Limb (tissue), 2 donors: ENCODE results near the gene ARSG.
A peak's percentile ranks its signal among the peaks of the same experiment; 100 is the strongest.
"Not testable (repeated sequence)": the region's sequence is repeated elsewhere in the genome, so short reads cannot be mapped to it uniquely, and the experiment has no call there.

Source experiments
- DNase-seq, 2 donors: peaks; one replicate each; pipeline ENCODE4 v3.0.0-alpha.2; 2016; ENCODE audit errors: extremely low spot score in 2 of 2

ARSG gene

DNA sequence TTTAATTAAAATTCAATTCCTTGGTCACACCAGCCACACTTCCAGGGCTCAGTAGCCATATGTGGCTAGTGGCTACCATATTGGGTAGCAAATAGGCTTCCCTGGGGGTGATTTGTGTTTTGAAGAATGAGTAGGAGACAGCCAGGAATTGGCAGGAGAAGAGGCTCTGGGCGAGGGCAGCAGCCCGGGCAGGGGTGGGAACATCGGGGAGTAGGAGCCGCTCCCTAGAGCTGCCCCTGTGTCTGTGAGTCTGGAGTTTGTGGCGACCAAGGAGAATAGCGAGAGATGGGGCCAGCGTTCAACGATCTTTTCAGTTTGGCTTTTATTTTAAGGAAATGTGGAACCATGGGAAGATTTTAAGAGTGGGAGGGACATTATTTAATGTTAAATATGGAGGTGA lies 84.3 kb downstream of the ARSG start:
- no peak for DNase-seq

DNA sequence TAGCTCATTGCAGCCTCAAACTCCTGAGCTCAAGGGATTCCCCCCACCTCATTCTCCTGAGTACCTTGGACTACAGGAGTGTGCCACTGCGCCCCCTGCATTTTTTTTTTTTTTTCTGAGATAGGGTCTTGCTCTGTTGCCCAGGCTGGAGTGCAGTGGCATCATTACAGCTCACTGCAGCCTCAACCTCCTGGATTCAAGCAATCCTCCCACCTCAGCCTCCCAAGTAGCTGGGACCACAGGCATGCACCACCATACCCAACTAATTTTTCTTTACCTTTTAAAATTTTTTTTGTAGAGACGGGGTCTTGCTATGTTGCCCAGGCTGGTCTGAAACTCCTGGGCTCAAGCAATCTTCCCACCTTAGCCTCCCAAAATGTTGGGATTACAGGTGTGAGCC lies 84.9 kb downstream of the ARSG start:
- not testable (repeated sequence) for DNase-seq

DNA sequence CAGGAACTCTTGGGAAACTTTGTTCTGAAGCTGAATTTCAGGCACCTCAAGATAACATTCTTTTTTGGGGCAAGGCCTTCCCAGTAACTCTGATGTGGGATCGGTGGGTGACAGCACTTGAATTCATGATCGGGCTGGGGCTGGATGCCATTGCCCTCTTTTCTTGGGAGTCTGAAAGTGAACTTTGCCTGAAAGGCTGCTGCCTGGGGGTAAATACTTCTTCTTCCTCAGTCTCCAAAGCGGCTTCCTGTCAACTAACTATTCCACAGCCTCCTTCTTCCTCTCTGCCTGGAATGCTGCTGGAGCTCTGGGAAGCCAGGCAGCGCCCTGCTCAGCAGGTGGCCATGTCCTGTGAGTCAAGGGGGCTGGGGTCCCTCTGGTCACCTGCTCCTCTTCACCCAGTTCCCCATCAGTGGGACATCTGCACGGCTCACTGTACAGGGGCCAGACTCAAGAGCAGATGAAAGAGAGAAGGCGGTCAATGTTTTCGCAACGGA lies 86.5 kb downstream of the ARSG start:
- no peak for DNase-seq

DNA sequence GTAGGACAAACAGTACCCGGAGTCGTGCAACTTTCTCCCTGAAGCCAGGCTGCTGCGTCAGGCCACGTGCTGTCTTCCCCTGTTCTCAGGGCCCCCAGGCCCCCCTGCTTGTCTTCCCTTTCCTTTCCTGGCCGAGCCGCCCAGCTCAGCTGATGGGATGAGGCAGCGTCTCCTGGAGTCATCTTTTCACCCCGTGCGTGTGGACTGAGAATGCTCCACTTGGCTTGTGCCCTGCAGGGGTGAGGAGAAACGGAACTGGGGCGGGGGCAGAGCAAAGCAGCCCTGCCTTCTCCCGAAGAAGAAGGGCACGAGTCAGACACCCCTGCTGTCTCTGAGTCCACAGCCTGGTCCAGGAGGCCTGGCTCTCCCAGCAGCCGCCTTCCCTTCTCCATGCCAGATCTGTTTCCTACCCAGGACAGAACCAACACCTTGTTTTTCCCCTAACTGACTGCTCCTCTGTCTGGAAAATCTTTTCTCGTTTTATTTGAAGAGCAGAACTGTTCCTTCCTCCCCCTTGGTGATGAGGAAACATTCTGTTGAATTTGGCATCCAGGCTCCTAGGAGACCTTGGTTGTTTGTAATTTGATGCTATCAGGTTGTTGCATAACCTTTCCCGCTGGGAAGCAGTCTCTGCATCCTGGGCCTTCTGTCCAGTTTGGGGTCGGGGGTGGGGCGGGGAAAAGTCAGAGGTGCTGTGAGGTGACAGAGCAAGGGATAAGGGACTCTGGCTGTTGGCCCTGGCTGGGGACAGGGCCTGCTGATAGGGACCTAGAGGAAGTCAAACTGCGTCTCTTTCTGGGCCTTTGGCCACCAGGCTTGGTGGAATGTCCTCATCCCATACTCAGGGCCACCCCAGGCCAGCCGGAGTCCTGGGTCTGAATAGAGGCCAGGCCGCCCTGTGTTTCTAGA lies 87.2 kb downstream of the ARSG start:
- peak; percentile 70 to 77 for DNase-seq

DNA sequence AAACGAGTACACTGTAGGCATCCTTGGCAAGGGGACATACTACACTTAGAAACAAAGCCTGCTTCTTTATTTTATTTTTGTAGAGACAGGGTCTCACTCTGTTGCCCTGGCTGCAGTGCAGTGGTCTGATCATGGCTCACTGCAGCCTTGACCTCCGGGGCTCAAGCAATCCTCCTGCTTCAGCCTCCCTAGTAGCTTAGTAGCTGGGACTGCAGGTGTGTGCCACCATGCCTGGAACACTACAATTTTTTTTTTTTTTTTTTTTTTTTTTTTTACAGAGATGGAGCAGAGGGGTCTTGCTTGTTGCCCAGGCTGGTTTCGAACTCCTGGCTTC lies 87.8 kb downstream of the ARSG start:
- no peak for DNase-seq

DNA sequence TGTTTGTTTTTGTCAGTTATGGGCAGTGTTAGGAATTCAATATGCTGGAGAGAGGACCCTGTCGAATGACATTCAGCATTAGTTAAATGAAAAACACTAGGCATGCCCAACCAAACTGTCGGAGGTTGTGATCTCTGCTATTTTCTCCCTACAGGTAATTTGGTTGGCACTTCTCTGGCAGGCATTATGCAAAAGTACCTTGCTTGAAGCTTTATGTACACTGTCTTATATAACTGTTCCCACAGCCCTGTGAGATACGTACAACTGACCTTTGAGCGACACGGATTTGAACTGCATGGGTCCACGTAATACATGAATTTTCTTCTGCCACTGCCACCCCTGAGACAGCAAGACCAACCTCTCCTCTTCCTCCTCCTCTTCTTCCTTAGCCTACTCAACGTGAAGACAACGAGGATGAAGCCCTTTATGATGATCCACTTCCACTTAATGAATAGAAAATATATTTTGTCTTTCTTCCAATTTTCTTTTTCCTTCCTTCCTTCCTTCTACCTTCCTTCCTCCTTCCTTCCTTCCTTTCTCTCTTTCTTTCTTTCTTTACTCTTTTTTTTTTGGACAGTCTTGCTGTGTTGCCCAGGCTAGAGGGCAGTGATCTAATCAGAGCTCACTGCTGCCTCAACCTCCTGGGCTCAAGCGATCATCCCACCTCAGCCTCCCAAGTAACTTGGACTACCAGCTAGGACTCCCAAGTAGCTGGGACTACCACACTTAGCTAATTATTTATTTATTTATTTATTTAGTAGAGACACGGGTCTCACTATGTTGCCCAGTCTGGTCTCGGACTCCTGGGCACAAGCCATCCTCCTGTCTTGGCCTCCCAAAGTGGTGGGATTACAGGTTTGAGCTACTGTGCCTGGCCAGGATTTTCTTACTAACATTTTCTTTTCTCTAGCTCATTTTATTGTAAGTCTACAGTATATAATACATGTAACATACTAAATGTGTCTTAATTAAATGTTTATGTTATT lies 88.7 kb downstream of the ARSG start:
- no peak for DNase-seq

DNA sequence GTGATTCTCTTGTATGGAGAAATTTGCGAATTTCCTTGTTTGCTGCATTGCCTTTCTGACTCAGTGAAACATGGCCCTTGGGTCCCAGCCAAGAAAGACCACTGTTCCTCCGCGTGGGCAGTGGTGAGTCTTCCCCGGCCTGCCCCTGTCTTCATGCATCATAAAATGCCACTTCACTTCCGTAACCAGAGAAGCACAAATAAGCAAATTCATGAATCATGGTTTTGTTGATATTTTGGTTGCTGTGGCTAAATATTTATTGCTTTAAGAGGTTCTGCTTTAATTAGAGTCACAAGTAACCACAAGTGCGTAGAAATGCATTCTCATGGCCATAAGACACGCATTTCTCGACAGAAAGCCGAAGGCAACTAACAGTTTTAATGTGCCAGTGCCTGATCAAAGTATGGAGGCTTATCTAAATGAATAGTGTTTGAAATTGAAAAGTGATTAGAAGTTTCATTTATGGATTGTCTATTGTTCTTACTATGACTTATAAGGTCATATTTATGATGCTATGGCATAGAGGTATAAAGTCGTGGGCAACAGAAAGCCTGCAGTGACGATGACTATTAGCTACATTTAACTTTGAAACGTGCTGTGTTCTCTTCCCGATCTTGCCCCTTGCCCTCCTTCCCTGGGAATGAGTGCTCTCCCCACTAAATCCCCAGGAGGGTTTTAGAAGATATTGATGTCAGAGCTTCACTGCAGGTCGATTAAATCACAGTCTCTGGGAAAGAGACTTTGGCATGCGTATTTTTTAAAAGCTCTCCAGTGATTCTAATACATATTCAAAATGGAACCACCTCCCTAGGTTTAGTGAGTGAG lies 90.0 kb downstream of the ARSG start:
- no peak for DNase-seq

DNA sequence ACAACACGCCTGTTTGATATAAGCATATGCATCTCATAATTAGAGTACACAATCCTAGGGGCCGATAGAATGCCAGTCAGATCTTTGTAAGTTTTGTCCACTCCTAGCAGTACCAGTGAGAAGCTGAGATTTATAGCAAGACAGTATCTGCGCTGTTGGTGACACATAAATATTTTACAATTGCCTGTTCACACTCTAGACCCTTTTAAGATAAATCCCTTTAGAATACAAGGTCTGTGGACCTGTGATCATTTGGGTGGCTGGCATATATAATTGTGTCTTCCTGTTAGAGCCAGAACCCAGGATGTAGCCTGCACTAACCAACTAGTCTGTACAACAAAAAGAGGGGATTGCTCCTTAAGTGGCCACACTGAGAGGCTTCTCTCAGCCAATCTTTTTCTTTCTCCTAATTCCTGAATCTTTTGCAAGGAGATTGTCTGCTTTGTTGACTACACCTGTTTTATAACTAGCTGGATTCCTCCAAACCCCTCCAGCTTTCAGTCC lies 91.3 kb downstream of the ARSG start:
- no peak for DNase-seq

DNA sequence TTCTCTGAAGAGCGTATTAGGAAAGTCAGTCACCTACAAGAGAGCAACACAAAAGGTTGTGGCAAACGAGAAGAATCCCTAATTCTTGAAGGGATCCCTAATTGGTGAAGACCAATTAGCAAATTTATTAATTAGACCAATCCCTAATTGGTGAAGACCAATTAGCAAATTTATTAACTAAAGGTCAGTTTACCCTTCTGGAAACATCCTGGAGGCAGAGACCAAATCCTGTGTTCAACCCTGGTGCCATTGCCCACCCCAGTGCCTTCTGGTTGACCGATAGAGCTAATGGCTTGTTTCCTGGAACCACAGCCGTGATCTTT lies 91.8 kb downstream of the ARSG start:
- DNase-seq = no peak

DNA sequence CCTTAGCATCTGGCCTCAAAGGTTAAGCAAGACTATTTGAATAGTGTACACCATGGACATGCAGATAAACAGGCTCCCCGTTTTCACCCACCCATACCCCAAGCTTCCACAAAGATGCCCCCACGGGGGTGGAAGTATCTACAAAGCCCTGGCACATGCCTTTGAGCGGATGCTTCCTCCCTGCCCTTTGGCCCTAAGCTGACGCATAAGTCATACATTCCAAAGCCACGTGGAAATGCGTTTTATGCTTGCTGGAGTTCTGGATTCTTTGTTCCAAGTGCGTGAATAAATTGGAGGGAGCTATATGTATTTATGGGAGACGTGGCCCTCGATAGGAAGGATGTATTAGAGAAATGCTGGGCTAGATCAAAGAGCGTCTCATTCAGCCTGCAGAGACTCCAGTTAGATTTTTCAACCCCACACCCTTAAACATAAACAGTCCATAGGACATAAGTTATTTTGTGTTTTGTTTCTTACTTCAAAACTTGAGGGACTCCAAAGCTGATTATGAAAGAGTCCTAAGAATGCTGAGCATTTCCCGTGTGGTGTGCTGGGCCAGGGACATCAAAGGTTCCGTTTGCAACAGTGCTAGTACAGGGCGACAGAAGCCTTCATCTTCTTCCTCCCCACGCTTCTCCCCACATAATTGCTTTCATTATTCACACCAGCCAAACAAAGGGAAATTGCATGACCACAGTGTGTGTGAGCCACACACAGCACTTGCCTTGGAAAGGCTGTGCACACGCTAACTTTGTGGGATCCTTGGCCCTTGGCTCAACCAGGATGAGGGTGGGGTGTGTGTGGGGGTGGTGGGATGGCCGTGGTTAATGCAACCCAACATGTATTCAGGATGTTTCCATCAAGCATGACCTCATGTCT lies 92.4 kb downstream of the ARSG start:
- DNase-seq = no peak

DNA sequence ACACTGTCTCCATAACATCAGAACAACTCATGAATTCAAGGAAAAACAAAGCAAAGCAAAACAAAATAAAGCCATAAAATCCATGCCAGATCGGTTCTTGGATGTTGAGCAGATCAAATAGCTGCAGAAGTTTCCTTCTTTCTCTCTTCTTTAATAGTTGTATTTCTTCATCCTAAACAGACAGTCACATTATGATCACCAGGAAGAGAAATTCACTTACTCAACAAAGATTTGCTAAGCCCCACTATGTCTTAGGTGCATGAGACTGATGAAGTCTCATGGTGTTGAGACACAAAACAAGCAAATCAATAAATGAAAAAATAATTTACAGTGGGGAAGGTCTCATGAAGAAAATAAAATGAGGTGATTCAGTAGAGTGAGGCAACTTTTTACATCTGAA lies 93.2 kb downstream of the ARSG start:
- DNase-seq = no peak

DNA sequence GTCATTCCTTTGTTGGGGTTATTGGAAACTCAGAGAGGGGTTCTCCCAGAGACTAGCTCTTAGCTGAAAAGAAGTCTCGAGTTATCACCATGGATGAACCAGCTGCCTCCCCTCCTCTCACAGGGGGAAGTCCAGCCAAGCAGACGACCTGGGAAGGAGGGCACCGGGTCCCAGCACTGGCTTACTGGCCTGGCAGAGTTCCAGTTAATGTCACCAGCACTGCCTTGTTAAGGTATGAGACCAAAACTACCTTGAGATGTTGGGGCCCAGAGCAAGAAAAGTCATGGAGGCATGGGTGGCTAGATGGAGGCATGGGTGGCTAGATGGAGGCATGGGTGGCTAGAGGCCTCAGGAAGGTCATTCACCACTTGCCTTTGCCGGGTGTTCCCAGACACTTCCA lies 93.6 kb downstream of the ARSG start:
- no peak for DNase-seq

DNA sequence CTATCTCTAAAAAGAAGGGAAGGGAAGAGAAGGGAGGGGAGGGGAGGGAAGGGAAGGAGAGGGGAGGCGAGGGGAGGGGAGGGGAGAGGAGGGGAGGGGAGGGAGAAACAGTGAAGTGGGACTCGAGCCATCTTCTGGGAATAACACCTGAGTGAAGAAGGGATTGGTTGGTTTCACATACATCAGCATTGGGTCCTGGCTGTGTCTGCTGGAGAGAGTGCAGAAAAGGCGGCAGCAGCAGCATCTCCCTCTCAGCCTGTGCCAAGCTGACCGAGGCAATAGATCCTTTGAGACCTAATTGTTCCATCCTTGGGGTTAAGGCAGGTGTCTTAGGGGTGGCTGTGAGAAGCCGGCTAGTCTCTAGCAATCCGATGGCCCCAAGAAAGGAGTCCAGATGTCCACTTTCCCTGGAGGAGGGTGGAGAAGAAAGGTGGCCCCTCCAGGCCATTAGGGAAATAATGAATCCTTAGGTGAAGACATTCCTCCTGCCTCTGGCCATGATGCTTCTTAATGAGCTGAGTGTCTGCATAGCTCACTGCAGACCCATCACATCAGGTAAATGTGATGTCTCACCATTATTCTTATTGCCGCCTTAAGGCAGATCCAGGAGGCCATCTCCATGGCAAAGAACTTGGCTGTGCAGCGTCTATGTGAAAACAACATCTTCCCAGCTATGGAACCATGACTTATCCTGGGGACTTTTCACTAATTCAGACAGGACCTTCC lies 94.4 kb downstream of the ARSG start:
- DNase-seq = no peak

DNA sequence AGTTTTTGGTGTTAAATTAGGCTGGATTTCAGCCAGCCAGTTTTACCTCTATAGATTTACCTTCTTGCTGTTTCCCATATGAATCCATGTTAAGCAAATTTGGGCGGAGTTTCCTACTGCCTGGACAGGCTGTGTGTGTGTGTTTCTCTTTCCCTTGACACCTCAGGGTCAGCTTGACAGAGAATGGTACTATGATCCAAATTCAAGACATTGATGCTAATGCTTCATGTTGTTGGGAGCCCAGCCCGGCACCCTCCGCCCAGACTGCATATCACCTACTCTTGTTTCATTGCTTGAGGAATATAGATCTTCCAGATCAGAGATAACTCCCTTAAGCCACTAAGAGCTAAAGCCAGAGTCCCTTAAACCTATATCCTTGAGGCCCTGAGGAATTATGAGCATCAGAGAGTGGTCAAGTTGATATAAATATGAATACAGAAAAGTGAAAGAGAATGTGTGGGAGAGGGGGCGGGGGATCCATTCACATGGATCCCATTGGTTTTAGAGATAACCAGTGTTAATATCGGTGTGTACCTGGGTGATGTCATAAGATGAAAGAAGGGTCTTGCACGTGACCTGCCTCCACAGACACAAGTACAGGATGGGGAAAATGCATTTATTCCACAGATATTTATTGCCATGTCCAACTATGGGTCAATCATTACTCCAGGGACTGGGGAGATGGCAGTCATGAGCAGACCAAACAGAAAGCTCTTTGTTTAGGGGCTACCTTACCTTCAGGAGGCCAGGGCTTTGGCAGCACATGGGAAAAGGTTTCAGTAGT lies 96.3 kb downstream of the ARSG start:
- no peak for DNase-seq

DNA sequence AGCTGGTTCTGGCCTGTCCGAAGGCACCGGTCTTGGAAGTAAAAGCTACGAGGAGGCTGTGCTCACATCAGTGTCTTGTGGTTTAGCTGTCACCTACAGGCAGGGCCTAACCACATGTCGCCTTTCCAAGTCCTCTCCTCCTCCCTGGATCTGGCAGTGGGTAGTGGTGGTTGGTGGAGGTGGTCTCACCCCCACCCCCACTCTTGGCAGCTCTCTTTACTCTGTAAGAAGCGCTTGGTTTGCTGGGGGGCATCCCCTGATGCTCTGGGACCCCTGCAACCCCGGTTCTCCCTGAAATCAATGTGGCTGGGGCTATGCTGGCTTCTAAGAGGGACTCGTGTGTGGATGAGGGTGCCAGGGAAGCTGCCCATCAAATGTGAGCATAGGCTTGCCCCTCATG lies 97.7 kb downstream of the ARSG start:
- no peak for DNase-seq

DNA sequence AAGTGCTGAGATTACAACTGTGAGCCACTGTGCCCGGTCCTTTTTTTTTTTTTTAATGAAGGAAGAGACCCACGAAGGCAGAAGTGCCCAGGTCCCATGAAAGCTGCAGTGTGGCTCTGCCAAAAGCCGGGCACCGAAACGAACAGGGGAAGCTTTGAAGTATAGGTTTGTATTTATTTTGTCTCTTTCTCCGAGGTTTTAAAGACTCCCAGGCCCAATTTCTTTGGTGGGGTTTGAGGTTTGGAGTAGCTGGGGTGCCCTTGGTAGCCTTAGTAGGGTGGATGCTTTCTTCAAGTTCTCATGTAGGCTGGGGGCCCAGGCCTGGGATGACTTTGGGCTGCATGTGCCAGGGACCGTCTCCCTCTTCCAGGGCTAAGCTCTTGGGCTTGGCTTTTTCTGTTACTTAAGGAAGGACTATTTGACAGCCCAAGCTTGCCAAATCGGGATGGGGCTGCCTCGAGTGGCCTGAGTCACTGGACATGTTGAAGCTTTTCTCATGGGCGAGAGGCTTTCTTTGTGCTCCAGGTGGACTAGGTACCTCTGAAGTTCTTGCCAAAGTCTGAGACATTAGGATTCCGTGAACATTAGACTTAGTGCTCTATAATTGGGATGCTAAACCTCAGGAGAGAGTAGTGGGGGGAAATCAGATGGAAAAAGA lies 99.7 kb downstream of the ARSG start:
- DNase-seq = no peak

DNA sequence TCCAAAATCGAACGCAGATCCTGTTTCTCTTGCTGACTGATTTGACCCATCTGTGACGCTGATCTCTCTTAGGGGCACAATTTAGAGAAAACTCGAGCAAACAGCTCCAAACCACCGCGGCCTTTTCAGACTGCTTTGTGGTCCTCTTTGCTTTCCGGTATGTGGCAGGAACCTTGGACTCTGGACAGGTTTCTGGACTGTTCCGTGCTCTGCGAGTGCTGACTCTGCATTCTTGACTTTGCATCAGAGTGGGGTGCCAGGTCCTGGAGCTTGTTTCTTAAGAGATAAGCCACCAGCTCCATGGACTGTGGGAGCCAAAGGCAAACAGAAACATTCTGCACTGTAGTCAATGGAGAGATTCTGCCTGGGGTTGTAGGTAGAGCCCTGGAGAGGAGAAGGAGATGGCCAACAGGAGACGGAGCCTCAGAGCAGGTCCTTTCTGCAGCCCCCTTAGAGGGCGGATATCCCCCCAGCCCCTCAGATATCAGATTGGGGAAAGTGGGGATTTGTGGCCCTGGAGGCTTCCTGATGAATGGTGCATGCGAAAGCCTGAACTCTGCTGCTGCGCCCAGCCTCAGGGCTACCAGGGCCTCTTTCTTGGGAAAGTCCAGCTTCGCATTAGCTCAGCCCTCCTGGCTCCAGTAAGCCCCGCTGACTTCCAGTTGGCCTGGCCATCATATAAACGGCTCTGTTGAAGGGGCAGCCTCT lies 100.4 kb downstream of the ARSG start:
- no peak for DNase-seq
